Activated T-cell treated with anti-CD3 and anti-CD28 coated beads, Interleukin-2, amount 50 U/mL, for 24 hours (primary cell): ENCODE data around the gene CERS6.

Source experiments
- DNase-seq: peaks from one replicate; pipeline ENCODE4 v3.0.0-alpha.2; 2020
- H3K27ac Mint-ChIP-seq: 2 replicates; pipeline ENCODE4 v1.8.0; 2020; ENCODE audit warnings: mild to moderate bottlenecking, mixed read lengths
- H3K27me3 Mint-ChIP-seq: 2 replicates; pipeline ENCODE4 v1.8.0; 2020; ENCODE audit warnings: mixed read lengths
- H3K36me3 Mint-ChIP-seq: 2 replicates; pipeline ENCODE4 v1.8.0; 2020; ENCODE audit warnings: low read depth, mixed read lengths
- H3K4me1 Mint-ChIP-seq: 2 replicates; pipeline ENCODE4 v1.8.0; 2020; ENCODE audit warnings: low read depth, mixed read lengths
- H3K4me3 Mint-ChIP-seq: 2 replicates; pipeline ENCODE4 v1.8.0; 2020; ENCODE audit warnings: mild to moderate bottlenecking, moderate library complexity, mixed read lengths
- H3K9me3 Mint-ChIP-seq: 2 replicates; pipeline ENCODE4 v1.8.0; 2020; ENCODE audit warnings: mixed read lengths

Gene CERS6

DNA sequence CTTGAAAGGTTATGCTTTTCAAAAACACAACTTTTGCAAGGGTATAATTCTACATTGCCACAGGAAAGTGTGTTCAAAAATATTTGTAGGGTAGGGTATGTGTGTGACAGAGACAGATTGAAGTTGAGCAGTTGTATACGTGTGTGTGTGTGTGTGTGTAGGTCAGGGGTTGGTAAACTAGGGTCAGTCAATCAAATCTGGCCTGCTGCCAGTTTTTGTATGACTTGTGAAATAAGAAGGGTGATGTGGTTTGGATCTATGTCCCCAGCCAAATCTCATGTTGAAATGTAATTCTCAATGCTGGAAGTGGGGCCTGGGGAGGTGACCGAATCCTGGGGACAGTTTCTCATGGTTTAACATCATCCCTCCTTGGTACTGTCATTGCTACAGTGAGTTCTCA lies 148.2 kb downstream of the CERS6 start:
- peaks cover 31% of the 10 kb centered on the region for H3K9me3 Mint-ChIP-seq
- no peak overlapping the region for H3K4me3 Mint-ChIP-seq
- no peak overlapping the region for H3K27ac Mint-ChIP-seq
- no peaks in the 10 kb centered on the region for H3K27me3 Mint-ChIP-seq
- DNase-seq, result no peak
- peaks cover 30% of the 10 kb centered on the region for H3K36me3 Mint-ChIP-seq
- H3K4me1 Mint-ChIP-seq, result peaks cover 24% of the 10 kb centered on the region

- Mint-ChIP-seq H3K27me3 (no peaks in the 10 kb centered on the region), H3K36me3 (peaks cover 45% of the 10 kb centered on the region), H3K27ac (no peak overlapping the region), H3K4me3 (no peak overlapping the region), H3K9me3 (peaks cover 30% of the 10 kb centered on the region), H3K4me1 (peaks cover 30% of the 10 kb centered on the region)
- no peak for DNase-seq
Measured at GRCh38 chr2:168607992-168608391, 151.9 kb downstream of the CERS6 start.

GRCh38 chr2:168608796-168609195 lies 152.7 kb downstream of the CERS6 start:
- H3K4me3 Mint-ChIP-seq, result no peak overlapping the region
- H3K9me3 Mint-ChIP-seq, result peaks cover 24% of the 10 kb centered on the region
- DNase-seq, result no peak
- peaks cover 45% of the 10 kb centered on the region for H3K36me3 Mint-ChIP-seq
- H3K27ac Mint-ChIP-seq, result no peak overlapping the region
- no peaks in the 10 kb centered on the region for H3K27me3 Mint-ChIP-seq
- H3K4me1 Mint-ChIP-seq, result peaks cover 30% of the 10 kb centered on the region

GRCh38 chr2:168611091-168611490 lies 155.0 kb downstream of the CERS6 start:
- no peak for DNase-seq
- H3K36me3 Mint-ChIP-seq, result peaks cover 30% of the 10 kb centered on the region
- H3K4me1 Mint-ChIP-seq, result peaks cover 30% of the 10 kb centered on the region
- no peak overlapping the region for H3K4me3 Mint-ChIP-seq
- H3K27ac Mint-ChIP-seq, result no peak overlapping the region
- H3K9me3 Mint-ChIP-seq, result peaks cover 7% of the 10 kb centered on the region
- H3K27me3 Mint-ChIP-seq, result no peaks in the 10 kb centered on the region

GRCh38 chr2:168611896-168612650 lies 156.0 kb downstream of the CERS6 start:
- peak overlapping the region; percentile 1 for H3K27ac Mint-ChIP-seq
- H3K36me3 Mint-ChIP-seq, result peaks cover 22% of the 10 kb centered on the region
- peaks cover 1% of the 10 kb centered on the region for H3K9me3 Mint-ChIP-seq
- no peak overlapping the region for H3K4me3 Mint-ChIP-seq
- peaks cover 25% of the 10 kb centered on the region for H3K4me1 Mint-ChIP-seq
- DNase-seq, result no peak
- H3K27me3 Mint-ChIP-seq, result no peaks in the 10 kb centered on the region

- no peak for DNase-seq
- peaks cover 22% of the 10 kb centered on the region for H3K4me1 Mint-ChIP-seq
- peaks cover 22% of the 10 kb centered on the region for H3K36me3 Mint-ChIP-seq
- H3K27me3 Mint-ChIP-seq, result no peaks in the 10 kb centered on the region
- no peak overlapping the region for H3K27ac Mint-ChIP-seq
- H3K4me3 Mint-ChIP-seq, result no peak overlapping the region
- H3K9me3 Mint-ChIP-seq, result peaks cover 4% of the 10 kb centered on the region
Measured at GRCh38 chr2:168612719-168613118, 156.6 kb downstream of the CERS6 start.

GRCh38 chr2:168613551-168613950 lies 157.5 kb downstream of the CERS6 start:
- DNase-seq, result no peak
- peaks cover 7% of the 10 kb centered on the region for H3K9me3 Mint-ChIP-seq
- H3K36me3 Mint-ChIP-seq, result peaks cover 22% of the 10 kb centered on the region
- no peak overlapping the region for H3K27ac Mint-ChIP-seq
- H3K27me3 Mint-ChIP-seq, result no peaks in the 10 kb centered on the region
- H3K4me3 Mint-ChIP-seq, result no peak overlapping the region
- peaks cover 16% of the 10 kb centered on the region for H3K4me1 Mint-ChIP-seq

- no peaks in the 10 kb centered on the region for H3K27me3 Mint-ChIP-seq
- H3K27ac Mint-ChIP-seq, result no peak overlapping the region
- H3K4me1 Mint-ChIP-seq, result peaks cover 13% of the 10 kb centered on the region
- peaks cover 21% of the 10 kb centered on the region for H3K36me3 Mint-ChIP-seq
- peaks cover 7% of the 10 kb centered on the region for H3K9me3 Mint-ChIP-seq
- no peak overlapping the region for H3K4me3 Mint-ChIP-seq
- DNase-seq, result no peak
Measured at GRCh38 chr2:168614172-168615018, 158.3 kb downstream of the CERS6 start.

GRCh38 chr2:168620554-168620953 lies 164.5 kb downstream of the CERS6 start:
- peaks cover 14% of the 10 kb centered on the region for H3K4me1 Mint-ChIP-seq
- no peak for DNase-seq
- H3K9me3 Mint-ChIP-seq, result peaks cover 7% of the 10 kb centered on the region
- H3K27me3 Mint-ChIP-seq, result no peaks in the 10 kb centered on the region
- no peak overlapping the region for H3K4me3 Mint-ChIP-seq
- no peak overlapping the region for H3K27ac Mint-ChIP-seq
- no peaks in the 10 kb centered on the region for H3K36me3 Mint-ChIP-seq

- no peaks in the 10 kb centered on the region for H3K27me3 Mint-ChIP-seq
Measured at GRCh38 chr2:168622559-168622958, 166.5 kb downstream of the CERS6 start.

GRCh38 chr2:168624028-168624427 lies 168.0 kb downstream of the CERS6 start:
- Mint-ChIP-seq H3K9me3 (no peaks in the 10 kb centered on the region), H3K4me3 (no peak overlapping the region), H3K27me3 (no peaks in the 10 kb centered on the region), H3K27ac (no peak overlapping the region), H3K36me3 (no peaks in the 10 kb centered on the region), H3K4me1 (peaks cover 30% of the 10 kb centered on the region)
- no peak for DNase-seq

More at GRCh38 chr2:168622559-168622958, 166.5 kb downstream of the CERS6 start:
- peaks cover 5% of the 10 kb centered on the region for H3K9me3 Mint-ChIP-seq
- no peaks in the 10 kb centered on the region for H3K36me3 Mint-ChIP-seq
- no peak for DNase-seq
- H3K4me1 Mint-ChIP-seq, result peaks cover 26% of the 10 kb centered on the region
- H3K27ac Mint-ChIP-seq, result no peak overlapping the region
- no peak overlapping the region for H3K4me3 Mint-ChIP-seq

DNA sequence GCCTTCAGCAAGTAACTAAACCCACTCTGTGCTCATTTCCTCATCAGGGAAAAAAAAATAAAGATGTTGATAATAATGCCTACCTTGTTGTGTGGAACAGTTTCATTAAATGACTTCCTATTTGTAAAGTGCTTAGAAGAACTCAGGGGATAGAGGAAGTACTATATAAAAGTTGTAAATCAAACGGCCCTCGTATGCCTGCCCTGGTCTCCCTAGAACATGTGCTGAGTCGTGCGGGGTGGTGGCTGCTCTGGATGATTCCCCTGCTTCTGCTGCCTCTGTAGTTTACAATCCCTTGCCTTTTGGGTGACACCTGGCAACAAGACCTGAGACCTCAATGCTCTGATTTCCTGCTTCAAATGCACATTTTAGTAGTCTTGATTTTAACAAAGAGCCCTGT lies 170.0 kb downstream of the CERS6 start:
- H3K4me1 Mint-ChIP-seq, result peaks cover 30% of the 10 kb centered on the region

DNA sequence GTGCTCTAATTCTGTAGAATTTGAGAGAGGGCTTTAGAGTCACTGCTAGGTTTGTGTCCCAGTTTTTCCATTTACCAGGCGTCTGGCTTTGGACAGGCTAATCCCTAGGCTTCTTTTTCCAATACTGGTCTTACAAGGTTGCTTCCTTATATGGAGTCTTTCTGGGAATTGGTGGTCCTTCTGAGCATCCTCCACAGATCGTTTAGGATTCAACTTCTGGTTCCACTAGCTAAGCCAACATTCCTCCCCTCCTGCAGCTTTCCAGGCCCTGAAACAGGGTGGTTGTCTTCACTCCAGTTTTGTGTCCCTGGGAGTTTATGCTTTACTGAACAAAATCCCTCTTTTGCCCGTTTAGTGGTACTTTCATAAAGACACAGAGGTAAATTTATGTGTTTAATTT lies 170.6 kb downstream of the CERS6 start:
- Mint-ChIP-seq H3K4me1 (peaks cover 30% of the 10 kb centered on the region), H3K27me3 (no peaks in the 10 kb centered on the region), H3K27ac (no peak overlapping the region), H3K4me3 (no peak overlapping the region), H3K9me3 (no peaks in the 10 kb centered on the region), H3K36me3 (peaks cover 3% of the 10 kb centered on the region)
- DNase-seq, result no peak

More for the DNA sequence above, 170.0 kb downstream of the CERS6 start:
- no peaks in the 10 kb centered on the region for H3K27me3 Mint-ChIP-seq
- H3K27ac Mint-ChIP-seq, result no peak overlapping the region
- peaks cover 3% of the 10 kb centered on the region for H3K36me3 Mint-ChIP-seq
- no peak for DNase-seq
- H3K4me3 Mint-ChIP-seq, result no peak overlapping the region
- no peaks in the 10 kb centered on the region for H3K9me3 Mint-ChIP-seq

GRCh38 chr2:168632709-168633121 lies 176.6 kb downstream of the CERS6 start:
- peaks cover 11% of the 10 kb centered on the region for H3K36me3 Mint-ChIP-seq
- no peaks in the 10 kb centered on the region for H3K9me3 Mint-ChIP-seq
- H3K27me3 Mint-ChIP-seq, result no peaks in the 10 kb centered on the region
- H3K27ac Mint-ChIP-seq, result no peak overlapping the region
- peaks cover 18% of the 10 kb centered on the region for H3K4me1 Mint-ChIP-seq
- H3K4me3 Mint-ChIP-seq, result no peak overlapping the region
- DNase-seq, result no peak

DNA sequence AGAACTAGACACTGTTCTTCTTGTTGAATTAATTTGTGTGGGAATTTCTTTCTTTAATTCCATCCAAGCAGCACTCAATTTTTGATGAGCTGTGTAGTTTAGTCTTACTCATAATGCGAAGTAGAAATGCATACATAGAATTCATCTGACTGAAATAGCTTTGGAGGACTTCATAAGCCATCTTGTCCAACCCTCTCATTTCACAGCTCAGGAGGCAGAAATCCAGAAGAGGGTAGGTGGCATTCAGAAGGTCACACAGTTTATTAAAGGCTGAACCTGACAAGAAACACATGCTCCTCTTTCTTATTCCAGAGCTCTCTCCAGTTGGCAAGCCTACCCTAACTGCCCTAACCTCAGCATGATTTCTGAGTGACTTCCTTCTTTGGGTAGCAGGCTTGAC lies 177.1 kb downstream of the CERS6 start:
- no peak for DNase-seq
- H3K27me3 Mint-ChIP-seq, result no peaks in the 10 kb centered on the region

More for the DNA sequence above, 177.1 kb downstream of the CERS6 start:
- no peaks in the 10 kb centered on the region for H3K9me3 Mint-ChIP-seq
- H3K4me3 Mint-ChIP-seq, result no peak overlapping the region
- peaks cover 15% of the 10 kb centered on the region for H3K4me1 Mint-ChIP-seq
- no peak overlapping the region for H3K27ac Mint-ChIP-seq
- peaks cover 11% of the 10 kb centered on the region for H3K36me3 Mint-ChIP-seq
